GM18951 (cell line): ENCODE data around the gene BCL2L14.
"Not testable (repeated sequence)": the region's sequence is repeated elsewhere in the genome, so short reads cannot be mapped to it uniquely, and the experiment has no call there.

Experiments
- POLR2A ChIP-seq: IDR thresholded peaks from 4 replicates; pipeline ENCODE4 v1.6.1; 2011; ENCODE audit warnings: mild to moderate bottlenecking; ENCODE audit not compliant: insufficient read length, insufficient read depth; ENCODE audit errors: extremely low read depth
- in situ Hi-C: fragments of 300-500 bp; cut with MboI; formaldehyde crosslinking; loops from one replicate; pipeline ENCODE4 v1.12.0; 2022; ENCODE audit warnings: low sequenced_read_pairs, mixed read lengths, inconsistent platforms; ENCODE audit not compliant: unreplicated experiment

Gene BCL2L14

GRCh38 chr12:12138203-12139154 lies 67.7 kb downstream of the BCL2L14 start:
- in situ Hi-C loops, result no loop called here
- no peak for TF ChIP-seq POLR2A

- in situ Hi-C loops, result no loop called here
- no peak for TF ChIP-seq POLR2A
Measured at GRCh38 chr12:12141000-12141399, 70.3 kb downstream of the BCL2L14 start.

GRCh38 chr12:12144531-12144930 lies 73.8 kb downstream of the BCL2L14 start:
- in situ Hi-C loops, result not testable (repeated sequence)

DNA sequence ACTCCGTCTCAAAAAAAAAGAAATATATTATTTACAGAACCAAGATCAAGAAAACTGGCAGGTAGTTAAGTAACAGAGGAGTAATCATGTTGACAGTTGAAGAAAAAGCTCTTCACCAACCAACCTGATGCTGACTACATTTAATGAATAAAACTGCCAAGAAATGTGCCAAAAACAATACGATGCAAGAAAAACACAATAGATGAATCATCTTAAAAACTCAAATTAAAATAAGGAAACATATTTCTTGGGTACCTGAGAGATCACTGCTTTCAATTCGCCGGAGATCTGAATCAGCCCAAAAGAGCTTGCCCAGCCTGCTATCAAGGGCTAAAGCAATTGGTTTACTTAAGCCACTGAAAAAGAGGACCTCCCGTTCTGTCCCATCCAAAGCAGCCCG lies 76.4 kb downstream of the BCL2L14 start:
- TF ChIP-seq POLR2A, result no peak
- in situ Hi-C loops, result no loop called here
